ENCODE measurements around the gene ZNF17. TPM values are rescaled to one million over a fixed set of nuclear protein-coding genes. Genes with fewer than 3 reads are reported as not detected.

ZNF17 gene
- polyA plus RNA-seq, 5 donors = 9.1 to 17.1 (median 15.8) TPM

- no peak for DNase-seq
Measured at GRCh38 chr19:57419439-57419838, 8.5 kb downstream of the ZNF17 start.

- no peak for DNase-seq
Measured at GRCh38 chr19:57421037-57421436, 10.1 kb downstream of the ZNF17 start.

GRCh38 chr19:57434386-57435061, 23.6 kb downstream of the ZNF17 start:
- no peak for DNase-seq

GRCh38 chr19:57435062-57435978, 24.4 kb downstream of the ZNF17 start, which contains the start of gene ZNF749:
Gene ZNF749 (plus strand): TSS chr19:57435325. CDS start chr19:57435579, 254 bp downstream.
- peak; percentile 95 to 97 for DNase-seq

GRCh38 chr19:57436417-57436816, 25.5 kb downstream of the ZNF17 start:
- no peak for DNase-seq

- DNase-seq = no peak
Measured at GRCh38 chr19:57437931-57438330, 27.0 kb downstream of the ZNF17 start.

- no peak for DNase-seq
Measured at GRCh38 chr19:57438925-57439324, 28.0 kb downstream of the ZNF17 start.

GRCh38 chr19:57441979-57442752, 31.2 kb downstream of the ZNF17 start:
- no peak for DNase-seq

GRCh38 chr19:57443121-57443696, 32.2 kb downstream of the ZNF17 start:
- DNase-seq = no peak

- DNase-seq = no peak
Measured at GRCh38 chr19:57452307-57452706, 41.3 kb downstream of the ZNF17 start.

GRCh38 chr19:57465680-57466381, 54.9 kb downstream of the ZNF17 start:
- DNase-seq = no peak

- no peak for DNase-seq
Measured at GRCh38 chr19:57466489-57466888, 55.5 kb downstream of the ZNF17 start.

Other genes with a start within 250 kb of the ZNF17 start
- not detected for gene DUXA, start 243.7 kb upstream of the ZNF17 start, polyA plus RNA-seq (ENCODE audit: insufficient read depth in 1 of 5, insufficient read length in 5 of 5, low replicate concordance in 1 of 5)
- gene ZNF264, start 219.7 kb upstream of the ZNF17 start, polyA plus RNA-seq (ENCODE audit: insufficient read depth in 1 of 5, insufficient read length in 5 of 5, low replicate concordance in 1 of 5) = 10 to 100 TPM; 12.2 to 24.1 (median 21.1) TPM
- 1 to 10 TPM in 4 of 5 donors, under 1 TPM in 1; 0.85 to 3.4 (median 1.6) TPM for gene AURKC, start 180.1 kb upstream of the ZNF17 start, polyA plus RNA-seq (ENCODE audit: insufficient read depth in 1 of 5, insufficient read length in 5 of 5, low replicate concordance in 1 of 5)
- 1 to 10 TPM; 3.8 to 7.6 (median 6.5) TPM for gene ZNF805, start 170.5 kb upstream of the ZNF17 start, polyA plus RNA-seq (ENCODE audit: insufficient read depth in 1 of 5, insufficient read length in 5 of 5, low replicate concordance in 1 of 5)
- gene ZNF460, start 130.7 kb upstream of the ZNF17 start, polyA plus RNA-seq (ENCODE audit: insufficient read depth in 1 of 5, insufficient read length in 5 of 5, low replicate concordance in 1 of 5) = 1 to 10 TPM; 1.8 to 5.5 (median 3.8) TPM
- 10 to 100 TPM in 3 of 5 donors, 1 to 10 TPM in 2; 7.2 to 11.6 (median 10.1) TPM for gene ZNF543, start 90.7 kb upstream of the ZNF17 start, polyA plus RNA-seq (ENCODE audit: insufficient read depth in 1 of 5, insufficient read length in 5 of 5, low replicate concordance in 1 of 5)
- 10 to 100 TPM; 12.5 to 21.0 (median 17.1) TPM for gene ZNF304, start 59.9 kb upstream of the ZNF17 start, polyA plus RNA-seq (ENCODE audit: insufficient read depth in 1 of 5, insufficient read length in 5 of 5, low replicate concordance in 1 of 5)
- gene TRAPPC2B, start 47.6 kb upstream of the ZNF17 start, polyA plus RNA-seq (ENCODE audit: insufficient read depth in 1 of 5, insufficient read length in 5 of 5, low replicate concordance in 1 of 5) = 10 to 100 TPM; 12.4 to 17.2 (median 14.5) TPM
- 10 to 100 TPM in 1 of 5 donors, 1 to 10 TPM in 4; 5.2 to 10.1 (median 6.6) TPM for gene ZNF547, start 47.6 kb upstream of the ZNF17 start, polyA plus RNA-seq (ENCODE audit: insufficient read depth in 1 of 5, insufficient read length in 5 of 5, low replicate concordance in 1 of 5)
- gene ZNF548, start 21.3 kb upstream of the ZNF17 start, polyA plus RNA-seq (ENCODE audit: insufficient read depth in 1 of 5, insufficient read length in 5 of 5, low replicate concordance in 1 of 5) = 10 to 100 TPM; 25.4 to 49.6 (median 37.1) TPM
- gene ZNF749, start 24.2 kb downstream of the ZNF17 start, polyA plus RNA-seq (ENCODE audit: insufficient read depth in 1 of 5, insufficient read length in 5 of 5, low replicate concordance in 1 of 5) = 10 to 100 TPM in 4 of 5 donors, 1 to 10 TPM in 1; 8.7 to 13.1 (median 11.9) TPM
- 1 to 10 TPM; 2.3 to 5.4 (median 4.5) TPM for gene VN1R1, start 46.0 kb downstream of the ZNF17 start, polyA plus RNA-seq (ENCODE audit: insufficient read depth in 1 of 5, insufficient read length in 5 of 5, low replicate concordance in 1 of 5)
- gene ZNF772, start 66.4 kb downstream of the ZNF17 start, polyA plus RNA-seq (ENCODE audit: insufficient read depth in 1 of 5, insufficient read length in 5 of 5, low replicate concordance in 1 of 5) = 10 to 100 TPM in 4 of 5 donors, 1 to 10 TPM in 1; 8.4 to 22.1 (median 19.2) TPM
- 10 to 100 TPM; 19.5 to 32.5 (median 22.7) TPM for gene ZNF419, start 76.6 kb downstream of the ZNF17 start, polyA plus RNA-seq (ENCODE audit: insufficient read depth in 1 of 5, insufficient read length in 5 of 5, low replicate concordance in 1 of 5)
- gene ZNF773, start 88.8 kb downstream of the ZNF17 start, polyA plus RNA-seq (ENCODE audit: insufficient read depth in 1 of 5, insufficient read length in 5 of 5, low replicate concordance in 1 of 5) = 10 to 100 TPM; 12.1 to 17.5 (median 16.5) TPM
- gene ZNF549, start 116.2 kb downstream of the ZNF17 start, polyA plus RNA-seq (ENCODE audit: insufficient read depth in 1 of 5, insufficient read length in 5 of 5, low replicate concordance in 1 of 5) = 10 to 100 TPM; 15.0 to 21.2 (median 20.1) TPM
- 10 to 100 TPM; 16.2 to 31.2 (median 23.6) TPM for gene ZNF550, start 148.7 kb downstream of the ZNF17 start, polyA plus RNA-seq (ENCODE audit: insufficient read depth in 1 of 5, insufficient read length in 5 of 5, low replicate concordance in 1 of 5)
- gene ZNF416, start 167.8 kb downstream of the ZNF17 start, polyA plus RNA-seq (ENCODE audit: insufficient read depth in 1 of 5, insufficient read length in 5 of 5, low replicate concordance in 1 of 5) = 1 to 10 TPM; 6.6 to 9.3 (median 8.2) TPM
- 10 to 100 TPM; 11.4 to 23.8 (median 17.6) TPM for gene ZIK1, start 173.0 kb downstream of the ZNF17 start, polyA plus RNA-seq (ENCODE audit: insufficient read depth in 1 of 5, insufficient read length in 5 of 5, low replicate concordance in 1 of 5)
- 1 to 10 TPM; 4.8 to 7.7 (median 6.0) TPM for gene ZNF530, start 188.7 kb downstream of the ZNF17 start, polyA plus RNA-seq (ENCODE audit: insufficient read depth in 1 of 5, insufficient read length in 5 of 5, low replicate concordance in 1 of 5)
- 10 to 100 TPM; 21.3 to 28.9 (median 26.7) TPM for gene ZNF134, start 203.1 kb downstream of the ZNF17 start, polyA plus RNA-seq (ENCODE audit: insufficient read depth in 1 of 5, insufficient read length in 5 of 5, low replicate concordance in 1 of 5)
- 10 to 100 TPM; 31.0 to 45.4 (median 42.8) TPM for gene ZNF211, start 222.0 kb downstream of the ZNF17 start, polyA plus RNA-seq (ENCODE audit: insufficient read depth in 1 of 5, insufficient read length in 5 of 5, low replicate concordance in 1 of 5)

Data from right lung (tissue), 5 donors.